Ishikawa (cell line): Measurements from ENCODE around the gene FAHD1.

Source experiments
- YY1 ChIP-seq: IDR thresholded peaks from 2 replicates; pipeline ENCODE4 v1.6.1; 2012; ENCODE audit warnings: low read depth
- TF ChIP-seq, protein P1 (sequence below): IDR thresholded peaks from 2 replicates; pipeline ENCODE4 v1.6.1; 2012; ENCODE audit warnings: low read depth, mild to moderate bottlenecking
- TF ChIP-seq, protein P2 (sequence below): IDR thresholded peaks from 2 replicates; pipeline ENCODE4 v1.6.1; 2012

DNA sequence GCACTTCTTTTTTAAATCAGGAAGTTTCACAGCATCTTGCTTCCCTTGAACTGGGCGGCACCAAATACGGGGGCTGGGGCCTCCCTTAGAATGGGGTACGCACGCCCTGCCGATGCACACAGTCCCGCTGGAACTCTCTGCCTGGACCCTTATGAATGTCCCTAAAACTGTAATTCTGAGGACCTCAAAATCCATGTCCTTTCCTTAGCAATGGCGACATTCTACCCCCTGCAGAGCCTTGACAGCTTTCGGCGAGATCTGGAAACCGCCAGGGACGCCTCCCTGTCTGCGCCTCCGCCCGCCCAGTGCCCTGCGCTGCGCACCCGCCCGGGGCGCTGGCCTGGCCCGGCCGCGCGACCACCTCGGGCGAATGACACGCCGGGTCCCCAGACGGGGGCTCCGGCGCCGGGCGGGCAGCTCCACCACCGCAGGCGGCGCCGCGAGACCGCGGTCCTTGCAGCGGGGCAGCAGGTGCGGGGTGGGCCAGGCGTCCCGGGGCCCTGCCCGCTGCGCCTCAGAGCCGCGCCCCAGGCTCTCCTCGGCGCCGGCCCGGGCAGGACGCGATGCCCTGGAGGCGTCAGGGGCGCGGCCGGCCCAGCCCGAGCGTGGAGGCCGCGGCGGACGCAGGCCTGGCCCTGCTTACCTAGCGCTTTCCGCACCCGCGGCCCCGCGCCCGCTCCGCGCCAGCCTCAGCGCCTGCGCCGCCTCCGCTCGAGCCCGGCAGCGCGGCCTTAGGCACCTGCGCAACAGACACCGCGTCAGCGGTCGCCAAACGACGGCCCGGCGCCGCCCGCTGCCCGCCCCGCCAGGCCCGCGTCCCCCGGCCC is 929 bp upstream of the FAHD1 start:
- TF ChIP-seq, protein P1, sequence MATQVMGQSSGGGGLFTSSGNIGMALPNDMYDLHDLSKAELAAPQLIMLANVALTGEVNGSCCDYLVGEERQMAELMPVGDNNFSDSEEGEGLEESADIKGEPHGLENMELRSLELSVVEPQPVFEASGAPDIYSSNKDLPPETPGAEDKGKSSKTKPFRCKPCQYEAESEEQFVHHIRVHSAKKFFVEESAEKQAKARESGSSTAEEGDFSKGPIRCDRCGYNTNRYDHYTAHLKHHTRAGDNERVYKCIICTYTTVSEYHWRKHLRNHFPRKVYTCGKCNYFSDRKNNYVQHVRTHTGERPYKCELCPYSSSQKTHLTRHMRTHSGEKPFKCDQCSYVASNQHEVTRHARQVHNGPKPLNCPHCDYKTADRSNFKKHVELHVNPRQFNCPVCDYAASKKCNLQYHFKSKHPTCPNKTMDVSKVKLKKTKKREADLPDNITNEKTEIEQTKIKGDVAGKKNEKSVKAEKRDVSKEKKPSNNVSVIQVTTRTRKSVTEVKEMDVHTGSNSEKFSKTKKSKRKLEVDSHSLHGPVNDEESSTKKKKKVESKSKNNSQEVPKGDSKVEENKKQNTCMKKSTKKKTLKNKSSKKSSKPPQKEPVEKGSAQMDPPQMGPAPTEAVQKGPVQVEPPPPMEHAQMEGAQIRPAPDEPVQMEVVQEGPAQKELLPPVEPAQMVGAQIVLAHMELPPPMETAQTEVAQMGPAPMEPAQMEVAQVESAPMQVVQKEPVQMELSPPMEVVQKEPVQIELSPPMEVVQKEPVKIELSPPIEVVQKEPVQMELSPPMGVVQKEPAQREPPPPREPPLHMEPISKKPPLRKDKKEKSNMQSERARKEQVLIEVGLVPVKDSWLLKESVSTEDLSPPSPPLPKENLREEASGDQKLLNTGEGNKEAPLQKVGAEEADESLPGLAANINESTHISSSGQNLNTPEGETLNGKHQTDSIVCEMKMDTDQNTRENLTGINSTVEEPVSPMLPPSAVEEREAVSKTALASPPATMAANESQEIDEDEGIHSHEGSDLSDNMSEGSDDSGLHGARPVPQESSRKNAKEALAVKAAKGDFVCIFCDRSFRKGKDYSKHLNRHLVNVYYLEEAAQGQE = no peak
- TF ChIP-seq, protein P2, sequence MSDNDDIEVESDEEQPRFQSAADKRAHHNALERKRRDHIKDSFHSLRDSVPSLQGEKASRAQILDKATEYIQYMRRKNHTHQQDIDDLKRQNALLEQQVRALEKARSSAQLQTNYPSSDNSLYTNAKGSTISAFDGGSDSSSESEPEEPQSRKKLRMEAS = no peak; the same call in 1 of the 2 replicates
- TF ChIP-seq YY1 = no peak; the same call in 1 of the 2 replicates
